Activated T-helper 2 cell treated with anti-CD3 and anti-CD28 coated beads, Interferon-gamma antibody, Interleukin-2, Interleukin-4, amounts not matched to agents 10 μg/mL and 5 μg/mL and 100 μg/mL, durations not matched to agents 14 hours and 24 hours and 36 hours (primary cell): ENCODE results near the gene TM4SF1. TPM values are rescaled to one million over a fixed set of nuclear protein-coding genes. Genes with fewer than 3 reads are reported as not detected.

Source experiments
- DNase-seq: peaks from one replicate; pipeline ENCODE4 v3.0.0; 2021; ENCODE audit warnings: low spot score
- H3K27ac Mint-ChIP-seq: one replicate; pipeline ENCODE4 v1.8.0; 2021; ENCODE audit warnings: mixed read lengths
- H3K27me3 Mint-ChIP-seq: one replicate; pipeline ENCODE4 v1.8.0; 2021; ENCODE audit warnings: low read depth, mixed read lengths
- H3K36me3 Mint-ChIP-seq: one replicate; pipeline ENCODE4 v1.8.0; 2021; ENCODE audit warnings: low read depth, mixed read lengths
- H3K4me1 Mint-ChIP-seq: one replicate; pipeline ENCODE4 v1.8.0; 2021; ENCODE audit warnings: low read depth, mixed read lengths
- H3K4me3 Mint-ChIP-seq: one replicate; pipeline ENCODE4 v1.8.0; 2021; ENCODE audit warnings: low read depth, mild to moderate bottlenecking, moderate library complexity, mixed read lengths
- H3K9me3 Mint-ChIP-seq: one replicate; pipeline ENCODE4 v1.8.0; 2021; ENCODE audit warnings: mixed read lengths
- intact Hi-C: fragments of 100-400 bp; cut with micrococcal nuclease; formaldehyde crosslinking; loops from one replicate; pipeline ENCODE4 v1.15.1; 2023
- total RNA-seq: library from RNA; stranded (reverse); gene quantifications from 2 replicates; pipeline ENCODE4 v1.2.3, GENCODE V29; 2022

Gene TM4SF1
- total RNA-seq: not detected in 2 replicates

GRCh38 chr3:149377408-149378364 is at the start of gene TM4SF1:
Gene TM4SF1, minus strand, starts transcription at chr3:149377649. Its CDS starts 102 bp downstream, at chr3:149377547.
- no peaks in the 10 kb centered on the region for H3K36me3 Mint-ChIP-seq
- H3K4me1 Mint-ChIP-seq: no peaks in the 10 kb centered on the region
- peaks cover 13% of the 10 kb centered on the region for H3K27me3 Mint-ChIP-seq
- H3K4me3 Mint-ChIP-seq: no peak within 1 kb of the TSS
- no peaks in the 10 kb centered on the region for H3K9me3 Mint-ChIP-seq
- no peak for DNase-seq
- intact Hi-C loops: no loop called here
- H3K27ac Mint-ChIP-seq: no peak within 1 kb of the TSS

GRCh38 chr3:149426325-149426724 is 48.9 kb upstream of the TM4SF1 start:
- H3K36me3 Mint-ChIP-seq: no peaks in the 10 kb centered on the region
- H3K9me3 Mint-ChIP-seq: no peaks in the 10 kb centered on the region
- no peak for DNase-seq
- no peak overlapping the region for H3K27ac Mint-ChIP-seq
- H3K4me1 Mint-ChIP-seq: no peaks in the 10 kb centered on the region
- H3K27me3 Mint-ChIP-seq: peaks cover 6% of the 10 kb centered on the region
- no peak overlapping the region for H3K4me3 Mint-ChIP-seq
- intact Hi-C loops: no loop called here

- intact Hi-C loops: no loop called here
- Mint-ChIP-seq H3K4me3 (no peak overlapping the region), H3K27me3 (peaks cover 4% of the 10 kb centered on the region), H3K36me3 (no peaks in the 10 kb centered on the region), H3K9me3 (no peaks in the 10 kb centered on the region), H3K27ac (no peak overlapping the region), H3K4me1 (no peaks in the 10 kb centered on the region)
- DNase-seq: no peak
Measured at GRCh38 chr3:149424918-149425317, 47.5 kb upstream of the TM4SF1 start.

GRCh38 chr3:149421764-149422163 is 44.3 kb upstream of the TM4SF1 start:
- H3K9me3 Mint-ChIP-seq: no peaks in the 10 kb centered on the region
- no peaks in the 10 kb centered on the region for H3K36me3 Mint-ChIP-seq
- no peak for DNase-seq
- no peak overlapping the region for H3K4me3 Mint-ChIP-seq
- H3K27me3 Mint-ChIP-seq: peaks cover 6% of the 10 kb centered on the region
- intact Hi-C loops: no loop called here
- no peaks in the 10 kb centered on the region for H3K4me1 Mint-ChIP-seq
- no peak overlapping the region for H3K27ac Mint-ChIP-seq

- H3K4me3 Mint-ChIP-seq: no peak overlapping the region
- H3K27me3 Mint-ChIP-seq: peaks cover 8% of the 10 kb centered on the region
- DNase-seq: no peak
- no peak overlapping the region for H3K27ac Mint-ChIP-seq
- intact Hi-C loops: no loop called here
- no peaks in the 10 kb centered on the region for H3K4me1 Mint-ChIP-seq
- H3K9me3 Mint-ChIP-seq: no peaks in the 10 kb centered on the region
- H3K36me3 Mint-ChIP-seq: no peaks in the 10 kb centered on the region
Measured at GRCh38 chr3:149419816-149420215, 42.4 kb upstream of the TM4SF1 start.

- Mint-ChIP-seq H3K36me3 (no peaks in the 10 kb centered on the region), H3K4me3 (no peak overlapping the region), H3K27ac (no peak overlapping the region), H3K27me3 (peaks cover 10% of the 10 kb centered on the region), H3K4me1 (no peaks in the 10 kb centered on the region), H3K9me3 (no peaks in the 10 kb centered on the region)
- intact Hi-C loops: no loop called here
- no peak for DNase-seq
Measured at GRCh38 chr3:149417727-149418126, 40.3 kb upstream of the TM4SF1 start.

- intact Hi-C loops: no loop called here
- no peaks in the 10 kb centered on the region for H3K9me3 Mint-ChIP-seq
- no peaks in the 10 kb centered on the region for H3K36me3 Mint-ChIP-seq
- H3K27me3 Mint-ChIP-seq: peaks cover 9% of the 10 kb centered on the region
- no peak overlapping the region for H3K27ac Mint-ChIP-seq
- no peaks in the 10 kb centered on the region for H3K4me1 Mint-ChIP-seq
- H3K4me3 Mint-ChIP-seq: no peak overlapping the region
- DNase-seq: no peak
Measured at GRCh38 chr3:149417174-149417573, 39.7 kb upstream of the TM4SF1 start.

GRCh38 chr3:149415484-149415883 is 38.0 kb upstream of the TM4SF1 start:
- Mint-ChIP-seq H3K4me1 (no peaks in the 10 kb centered on the region), H3K4me3 (no peak overlapping the region), H3K27ac (no peak overlapping the region), H3K27me3 (peaks cover 9% of the 10 kb centered on the region), H3K36me3 (no peaks in the 10 kb centered on the region), H3K9me3 (no peaks in the 10 kb centered on the region)
- no peak for DNase-seq
- intact Hi-C loops: no loop called here

- H3K4me1 Mint-ChIP-seq: no peaks in the 10 kb centered on the region
- intact Hi-C loops: no loop called here
- H3K36me3 Mint-ChIP-seq: no peaks in the 10 kb centered on the region
- H3K27me3 Mint-ChIP-seq: peaks cover 9% of the 10 kb centered on the region
- no peak overlapping the region for H3K27ac Mint-ChIP-seq
- H3K4me3 Mint-ChIP-seq: no peak overlapping the region
- no peaks in the 10 kb centered on the region for H3K9me3 Mint-ChIP-seq
- no peak for DNase-seq
Measured at GRCh38 chr3:149414557-149415231, 37.2 kb upstream of the TM4SF1 start.

- Mint-ChIP-seq H3K27me3 (peaks cover 7% of the 10 kb centered on the region), H3K9me3 (no peaks in the 10 kb centered on the region), H3K4me1 (no peaks in the 10 kb centered on the region), H3K4me3 (no peak overlapping the region), H3K36me3 (no peaks in the 10 kb centered on the region), H3K27ac (no peak overlapping the region)
- intact Hi-C loops: no loop called here
- DNase-seq: no peak
Measured at GRCh38 chr3:149411583-149411982, 34.1 kb upstream of the TM4SF1 start.

- Mint-ChIP-seq H3K9me3 (no peaks in the 10 kb centered on the region), H3K27me3 (peaks cover 1% of the 10 kb centered on the region), H3K4me3 (no peak overlapping the region), H3K4me1 (no peaks in the 10 kb centered on the region), H3K36me3 (no peaks in the 10 kb centered on the region), H3K27ac (no peak overlapping the region)
- intact Hi-C loops: no loop called here
- DNase-seq: no peak
Measured at GRCh38 chr3:149409351-149409750, 31.9 kb upstream of the TM4SF1 start.

- H3K4me1 Mint-ChIP-seq: no peaks in the 10 kb centered on the region
- no peak overlapping the region for H3K4me3 Mint-ChIP-seq
- DNase-seq: no peak
- peaks cover 4% of the 10 kb centered on the region for H3K27me3 Mint-ChIP-seq
- H3K9me3 Mint-ChIP-seq: no peaks in the 10 kb centered on the region
- intact Hi-C loops: no loop called here
- no peaks in the 10 kb centered on the region for H3K36me3 Mint-ChIP-seq
- no peak overlapping the region for H3K27ac Mint-ChIP-seq
Measured at GRCh38 chr3:149407898-149408297, 30.4 kb upstream of the TM4SF1 start.

- H3K36me3 Mint-ChIP-seq: no peaks in the 10 kb centered on the region
- no peak overlapping the region for H3K27ac Mint-ChIP-seq
- intact Hi-C loops: no loop called here
- no peaks in the 10 kb centered on the region for H3K4me1 Mint-ChIP-seq
- H3K27me3 Mint-ChIP-seq: peaks cover 6% of the 10 kb centered on the region
- DNase-seq: no peak
- no peaks in the 10 kb centered on the region for H3K9me3 Mint-ChIP-seq
- no peak overlapping the region for H3K4me3 Mint-ChIP-seq
Measured at GRCh38 chr3:149406244-149406752, 28.8 kb upstream of the TM4SF1 start.
